Stomach (tissue), 9 donors: Measurements from ENCODE around the gene EME1. TPM values are rescaled to one million over a fixed set of nuclear protein-coding genes. Genes with fewer than 3 reads are reported as not detected.
"Not testable (repeated sequence)": the region's sequence is repeated elsewhere in the genome, so short reads cannot be mapped to it uniquely, and the experiment has no call there.

Experiments used
- DNase-seq, 2 donors: peaks; one replicate each; pipeline versions ENCODE4 v3.0.0 to v3.0.0-alpha.2; 2013 to 2019
- H3K27ac ChIP-seq, 5 donors: fragments of 200-600 bp in 4 of 5; sonication (generic) in 4 of 5; one replicate each; pipeline ENCODE4 v1.5.1; 2013 to 2019; ENCODE audit warnings: mild to moderate bottlenecking in 1 of 5, moderate library complexity in 1 of 5
- H3K27me3 ChIP-seq, 3 donors: fragments of 200-600 bp; sonication (generic); one replicate each; pipeline ENCODE4 v1.5.1; 2017 to 2019; ENCODE audit warnings: mixed run types in 1 of 3
- H3K36me3 ChIP-seq, 4 donors: fragments of 200-600 bp; sonication (generic); 1 replicate in 3 of 4; 2 replicates in 1 of 4; pipeline ENCODE4 v1.5.1; 2016 to 2019
- H3K4me1 ChIP-seq, 4 donors: fragments of 200-600 bp; sonication (generic); one replicate each; pipeline ENCODE4 v1.5.1; 2016 to 2019
- H3K4me3 ChIP-seq, 4 donors: fragments of 200-600 bp; sonication (generic) in 3 of 4; one replicate each; pipeline ENCODE4 v1.5.1; 2016 to 2019; ENCODE audit warnings: mild to moderate bottlenecking in 1 of 4
- H3K9me3 ChIP-seq, 4 donors: fragments of 200-600 bp; sonication (generic); one replicate each; pipeline ENCODE4 v1.5.1; 2016 to 2019
- CTCF ChIP-seq, 7 experiments: fragments of 450-650 bp in 4 of 7; fragments of 200-600 bp in 3 of 7; sonication (generic) in 3 of 7; IDR thresholded peaks; one replicate each; pipeline ENCODE4 v1.5.1; 2016 to 2019; ENCODE audit warnings: antibody characterized with exemption in 7 of 7, control low read depth in 2 of 7, mild to moderate bottlenecking in 1 of 7
- EP300 ChIP-seq: sonication (generic); formaldehyde crosslinking; IDR thresholded peaks from one replicate; pipeline ENCODE4 v1.6.1; 2017; ENCODE audit warnings: antibody characterized with exemption
- POLR2A ChIP-seq, 4 donors: fragments of 450-650 bp; IDR thresholded peaks; one replicate each; pipeline ENCODE4 v1.6.1; 2016; ENCODE audit warnings: antibody characterized with exemption in 4 of 4, control low read depth in 2 of 4, mild to moderate bottlenecking in 1 of 4, moderate library complexity in 1 of 4
- POLR2AphosphoS5 ChIP-seq, 3 donors: sonication (generic); formaldehyde crosslinking; IDR thresholded peaks; one replicate each; pipeline ENCODE4 v1.6.1; 2016; ENCODE audit warnings: antibody characterized with exemption in 3 of 3
- WGBS, 5 donors: extraction: QIAGEN DNeasy Blood & Tissue Kit in 3 of 5; methylation state at CpG; one replicate each; pipeline versions ENCODE4 v1.1.5 to v1.1.7; 2013 to 2018; 5-methylcytosine and 5-hydroxymethylcytosine counted together
- intact Hi-C: fragments of 100-400 bp; cut with DNase I; formaldehyde crosslinking; loops from one replicate; pipeline ENCODE4 v1.15.1; 2023; ENCODE audit warnings: low total_unique reads
- polyA plus RNA-seq, 3 donors: library from polyadenylated mRNA; stranded (reverse); fragments of 200-250 nt; gene quantifications; one replicate each; pipeline ENCODE4 v1.2.3, GENCODE V29; 2013
- total RNA-seq, 5 donors: library from RNA; depleted of rRNA; stranded (reverse); fragments of >200 nt; gene quantifications; one replicate each; pipeline versions ENCODE4 v1.1.0 to v1.2.3, GENCODE V29; 2014 to 2016
- donor health status: healthy with polysubstance abuse.
- donor health status: Bipolar disorder and iron deficiency.
- donor health status: healthy.

The EME1 gene
- total and polyA plus RNA-seq, 8 donors = 0.87 to 15.8 (median 2.6) TPM; not detected in 2

- no peaks in the 10 kb centered on the region for H3K9me3 ChIP-seq
- intact Hi-C loops = no loop called here
- no peaks in the 10 kb centered on the region for H3K36me3 ChIP-seq
- peak within 1 kb of the TSS; percentile 73 to 87 (median 80) for H3K4me3 ChIP-seq
- H3K27me3 ChIP-seq = no peaks in the 10 kb centered on the region
- TF ChIP-seq POLR2A (IDR thresholded peaks at IDR 0.05) = peak in 1 of 4 donors; percentile 39
- TF ChIP-seq CTCF (IDR thresholded peaks at IDR 0.05) = no peak
- TF ChIP-seq EP300 = no peak
- TF ChIP-seq POLR2AphosphoS5 (IDR thresholded peaks at IDR 0.05) = peak; percentile 21 to 85 (median 67)
- 0 to 4% (median 2%) methylated on average over 27 to 70 of the region's 70 CpGs for WGBS, 5 donors
- peaks cover 38 to 81% (median 62%) of the 10 kb centered on the region in 4 donors for H3K4me1 ChIP-seq
- DNase-seq = peak; percentile 82 to 90
- peak within 1 kb of the TSS; percentile 83 to 89 (median 85) for H3K27ac ChIP-seq
Observed at GRCh38 chr17:50425682-50426471, 52.8 kb downstream of the EME1 start, which contains the start of gene ACSF2. TSS of gene ACSF2 (plus strand) at chr17:50426218. CDS start at chr17:50426262, 44 bp downstream.

DNA sequence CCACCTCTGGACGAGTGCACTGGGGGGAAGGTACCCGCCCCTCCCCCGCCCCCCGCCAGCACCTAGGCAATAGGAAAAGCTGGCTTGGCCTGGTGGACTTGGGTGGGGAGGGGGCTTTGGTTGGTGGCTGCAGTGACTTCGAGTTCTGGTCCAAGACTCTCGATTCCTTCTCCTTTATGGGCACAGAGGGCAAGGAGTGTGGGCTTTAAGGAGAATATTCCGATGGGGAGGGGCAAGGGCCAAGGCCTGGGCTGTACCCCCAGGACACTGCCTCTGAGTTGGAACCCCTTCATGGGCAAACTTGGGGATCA lies 53.4 kb downstream of the EME1 start:
- H3K4me1 ChIP-seq = peaks cover 34 to 76% (median 58%) of the 10 kb centered on the region in 4 donors
- H3K27me3 ChIP-seq = no peaks in the 10 kb centered on the region
- peak overlapping the region; percentile 83 to 89 (median 85) for H3K27ac ChIP-seq
- no peaks in the 10 kb centered on the region for H3K9me3 ChIP-seq
- intact Hi-C loops = no loop called here
- DNase-seq = no peak
- no peaks in the 10 kb centered on the region for H3K36me3 ChIP-seq
- peak overlapping the region; percentile 73 to 87 (median 80) for H3K4me3 ChIP-seq
- WGBS, 5 donors = 0 to 5% (median 2%) methylated on average over 7 of the region's 7 CpGs; no CpG with 5 or more reads in 1 of the 5 donors
- TF ChIP-seq CTCF (IDR thresholded peaks at IDR 0.05) = no peak
- TF ChIP-seq POLR2A (IDR thresholded peaks at IDR 0.05) = no peak
- no peak for TF ChIP-seq POLR2AphosphoS5 (IDR thresholded peaks at IDR 0.05)
- no peak for TF ChIP-seq EP300

DNA sequence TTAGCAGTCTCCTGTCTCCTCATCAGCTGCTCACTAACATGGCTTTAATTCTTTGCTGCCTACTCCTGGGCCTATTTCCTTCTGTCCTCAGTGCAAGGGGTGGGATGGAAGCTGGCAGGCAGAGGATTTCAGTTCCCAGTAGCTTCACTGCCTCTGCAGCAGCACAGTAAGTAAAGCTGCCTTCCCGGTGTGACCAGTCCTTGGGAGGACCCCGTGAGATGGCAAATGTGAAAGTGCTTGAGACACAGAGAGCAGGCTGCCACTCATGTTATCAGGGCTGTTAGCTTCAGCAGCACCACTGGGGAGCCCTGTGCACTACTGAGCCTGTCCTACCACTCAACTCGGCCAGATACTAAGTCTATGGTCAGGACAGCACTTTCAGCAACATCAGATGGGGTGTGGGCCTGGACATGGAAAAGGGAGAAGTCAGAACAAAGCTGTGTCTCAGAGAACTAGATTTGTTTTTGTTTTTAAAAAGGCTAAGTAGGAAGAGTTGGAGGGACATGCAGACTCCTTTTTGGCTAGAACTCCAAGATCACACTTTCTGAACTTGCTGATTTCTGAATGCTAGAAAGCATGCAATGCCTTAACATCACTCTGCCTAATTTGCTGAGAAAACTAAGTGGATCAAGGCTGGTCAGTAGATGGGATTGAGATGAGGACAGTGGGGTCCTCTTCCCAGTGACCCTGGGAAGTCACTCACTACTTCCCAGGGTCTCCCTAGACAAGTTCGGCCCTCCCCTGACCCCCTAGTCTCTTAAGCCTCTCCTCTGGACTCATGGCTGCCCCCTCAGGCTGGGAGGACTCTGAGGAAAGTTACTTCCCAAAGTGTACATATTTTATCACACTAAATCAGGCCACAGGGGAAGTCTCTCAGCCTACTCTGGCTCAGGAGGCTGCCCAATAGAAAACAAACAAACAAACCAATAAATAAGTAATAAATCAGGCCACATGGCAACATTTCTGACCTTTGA lies 54.1 kb downstream of the EME1 start:
- H3K4me3 ChIP-seq = peak overlapping the region; percentile 73 to 87 (median 80)
- no peaks in the 10 kb centered on the region for H3K27me3 ChIP-seq
- intact Hi-C loops = no loop called here
- peak; percentile 56 to 65 for DNase-seq
- peaks cover 0 to 7% (median 1%) of the 10 kb centered on the region in 4 donors for H3K36me3 ChIP-seq
- peak overlapping the region; percentile 83 to 89 (median 85) for H3K27ac ChIP-seq
- 14 to 17% (median 16%) methylated on average over 4 of the region's 4 CpGs for WGBS, 5 donors
- peak in 2 of 3 donors; percentile 33 to 34 for TF ChIP-seq POLR2AphosphoS5 (IDR thresholded peaks at IDR 0.05)
- no peak for TF ChIP-seq EP300
- no peaks in the 10 kb centered on the region for H3K9me3 ChIP-seq
- H3K4me1 ChIP-seq = peaks cover 30 to 70% (median 57%) of the 10 kb centered on the region in 4 donors

GRCh38 chr17:50428126-50428525 lies 55.1 kb downstream of the EME1 start:
- H3K4me3 ChIP-seq, H3K27me3 ChIP-seq, DNase-seq, intact Hi-C loops, H3K9me3 ChIP-seq: not testable (repeated sequence)
- Histone ChIP-seq H3K4me1 (peaks cover 30 to 65% (median 56%) of the 10 kb centered on the region in 4 donors), H3K27ac (peak overlapping the region in 2 of 5 donors; percentile 83 to 89), H3K36me3 (peaks cover 0 to 13% (median 4%) of the 10 kb centered on the region in 4 donors)
- 71 to 93% (median 76%) methylated on average over 6 of the region's 6 CpGs for WGBS, 5 donors

DNA sequence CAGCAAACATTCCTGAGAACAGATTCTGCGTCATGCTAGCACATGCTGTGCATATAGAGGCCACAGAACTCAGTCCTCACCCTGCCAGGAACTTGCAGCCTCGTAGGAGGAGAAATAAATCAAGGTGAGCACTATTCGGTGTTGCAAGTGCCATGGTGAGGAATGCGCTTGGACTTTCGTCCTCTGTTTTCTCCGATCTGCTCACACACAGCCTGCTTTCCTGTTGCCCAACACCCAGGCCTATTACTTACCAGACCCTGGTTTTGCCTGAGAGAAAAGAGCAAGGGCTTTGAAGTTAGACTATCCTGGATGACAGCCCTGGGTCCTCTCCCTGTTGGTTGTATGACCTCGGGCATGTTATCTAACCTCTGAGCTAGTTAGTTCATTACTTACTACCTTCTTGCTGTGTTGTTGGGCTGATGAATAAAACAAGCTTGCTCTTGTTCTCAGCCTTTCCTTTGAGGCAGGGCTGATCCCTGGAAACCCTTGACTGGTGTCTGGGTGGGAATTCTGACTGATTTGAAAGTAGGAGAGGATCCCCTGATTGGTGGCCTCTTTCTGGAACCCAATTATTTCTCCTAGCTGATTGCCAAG lies 55.9 kb downstream of the EME1 start:
- peaks cover 0 to 18% (median 8%) of the 10 kb centered on the region in 4 donors for H3K36me3 ChIP-seq
- TF ChIP-seq CTCF (IDR thresholded peaks at IDR 0.05) (no peak), EP300 (no peak), POLR2A (IDR thresholded peaks at IDR 0.05) (no peak), POLR2AphosphoS5 (IDR thresholded peaks at IDR 0.05) (no peak)
- intact Hi-C loops = no loop called here
- H3K27me3 ChIP-seq = no peaks in the 10 kb centered on the region
- H3K27ac ChIP-seq = peak overlapping the region in 1 of 5 donors; percentile 89
- WGBS, 5 donors = 62 to 78% (median 66%) methylated on average over 7 of the region's 7 CpGs
- no peak overlapping the region for H3K4me3 ChIP-seq
- H3K9me3 ChIP-seq = no peaks in the 10 kb centered on the region
- DNase-seq = peak in 1 of 2 donors; percentile 60
- H3K4me1 ChIP-seq = peaks cover 30 to 59% (median 53%) of the 10 kb centered on the region in 4 donors
